Upper lobe of right lung (tissue), 1 donor: Measurements from ENCODE around the gene ZNF330. TPM values are rescaled to one million over a fixed set of nuclear protein-coding genes. Genes with fewer than 3 reads are reported as not detected.

Experiments
- ATAC-seq: fragments of 200-7000 bp; cut with Tn5 transposase; one replicate; pipeline ENCODE4 v1.9.1; 2020; ENCODE audit warnings: mild to moderate bottlenecking, moderate library complexity
- DNase-seq: peaks from one replicate; pipeline ENCODE4 v3.0.0-alpha.2; 2020
- H3K27ac ChIP-seq: fragments of 200-600 bp; one replicate; pipeline ENCODE4 v1.8.0; 2022
- H3K27me3 ChIP-seq: fragments of 200-600 bp; one replicate; pipeline ENCODE4 v1.8.0; 2022; ENCODE audit warnings: mild to moderate bottlenecking
- H3K36me3 ChIP-seq: fragments of 200-600 bp; one replicate; pipeline ENCODE4 v1.8.0; 2022
- H3K4me1 ChIP-seq: fragments of 200-600 bp; one replicate; pipeline ENCODE4 v1.8.0; 2022
- H3K4me3 ChIP-seq: fragments of 200-600 bp; one replicate; pipeline ENCODE4 v1.8.0; 2022; ENCODE audit warnings: mild to moderate bottlenecking
- H3K9me3 ChIP-seq: fragments of 200-600 bp; one replicate; pipeline ENCODE4 v1.8.0; 2022
- intact Hi-C: fragments of 100-400 bp; cut with DNase I; formaldehyde crosslinking; loops from one replicate; pipeline ENCODE4 v1.11.0; 2022
- total RNA-seq: library from RNA; stranded (reverse); fragmentation: NEBNext Ultra II Directional; extraction: Animal tissue kit (Norgen Biotek cat#: 25700); gene quantifications from one replicate; pipeline ENCODE4 v1.2.1, GENCODE V29; 2021
- TF ChIP-seq, protein P1 (sequence below): fragments of 200-600 bp; IDR thresholded peaks from one replicate; pipeline ENCODE4 v1.8.0; 2022; ENCODE audit warnings: antibody characterized with exemption
- donor health status: DM: no; HTN: yes; CAD: no; lungs with severe emphysema.

Gene ZNF330
- total RNA-seq, 1 donor from 2014 or later, result 47.4 TPM

DNA sequence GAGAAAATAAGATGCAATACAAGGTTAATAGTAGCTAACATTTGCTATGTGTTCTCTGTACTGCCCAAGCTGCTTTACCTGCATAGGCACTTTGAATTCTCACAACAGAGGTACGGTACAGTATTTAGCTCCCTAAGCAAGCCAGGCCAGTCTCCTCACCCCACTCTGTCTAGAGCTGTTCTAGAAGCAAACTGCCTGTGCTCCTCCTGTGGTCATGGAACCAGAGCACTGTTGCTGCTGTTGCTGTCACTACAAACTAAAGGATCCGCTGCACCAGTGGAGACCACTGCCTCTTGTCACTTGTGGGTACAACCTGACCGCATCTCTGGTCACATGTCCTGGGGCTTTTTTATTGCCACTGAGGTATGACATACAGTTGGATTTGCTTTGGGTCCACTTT is 19.6 kb downstream of the ZNF330 start:
- H3K9me3 ChIP-seq, result no peaks in the 10 kb centered on the region
- ATAC-seq, result no peak
- intact Hi-C loops, result no loop called here

DNA sequence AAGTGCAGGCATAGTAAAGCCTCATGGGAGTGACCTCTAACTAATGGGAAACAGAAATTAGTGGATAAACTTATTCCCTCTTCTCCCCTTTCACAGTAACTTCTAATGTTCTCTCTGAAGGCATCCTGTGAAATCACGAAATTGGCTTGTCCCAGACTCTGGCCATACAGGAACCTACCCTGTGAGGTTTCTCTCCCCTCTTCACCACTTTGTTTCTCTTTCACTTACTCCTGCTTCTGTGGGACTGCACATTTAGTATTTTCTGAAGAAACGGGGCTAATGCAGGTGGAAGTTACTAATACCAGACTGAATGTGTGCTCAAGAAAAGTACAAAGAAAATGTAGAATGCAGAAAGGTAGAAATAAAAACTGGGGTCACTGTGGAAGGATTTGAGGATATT is 20.0 kb downstream of the ZNF330 start:
- no peaks in the 10 kb centered on the region for H3K4me1 ChIP-seq
- H3K4me3 ChIP-seq, result no peak overlapping the region
- intact Hi-C loops, result no loop called here
- no peak for ATAC-seq
- no peaks in the 10 kb centered on the region for H3K36me3 ChIP-seq
- no peak for DNase-seq
- TF ChIP-seq, protein P1, sequence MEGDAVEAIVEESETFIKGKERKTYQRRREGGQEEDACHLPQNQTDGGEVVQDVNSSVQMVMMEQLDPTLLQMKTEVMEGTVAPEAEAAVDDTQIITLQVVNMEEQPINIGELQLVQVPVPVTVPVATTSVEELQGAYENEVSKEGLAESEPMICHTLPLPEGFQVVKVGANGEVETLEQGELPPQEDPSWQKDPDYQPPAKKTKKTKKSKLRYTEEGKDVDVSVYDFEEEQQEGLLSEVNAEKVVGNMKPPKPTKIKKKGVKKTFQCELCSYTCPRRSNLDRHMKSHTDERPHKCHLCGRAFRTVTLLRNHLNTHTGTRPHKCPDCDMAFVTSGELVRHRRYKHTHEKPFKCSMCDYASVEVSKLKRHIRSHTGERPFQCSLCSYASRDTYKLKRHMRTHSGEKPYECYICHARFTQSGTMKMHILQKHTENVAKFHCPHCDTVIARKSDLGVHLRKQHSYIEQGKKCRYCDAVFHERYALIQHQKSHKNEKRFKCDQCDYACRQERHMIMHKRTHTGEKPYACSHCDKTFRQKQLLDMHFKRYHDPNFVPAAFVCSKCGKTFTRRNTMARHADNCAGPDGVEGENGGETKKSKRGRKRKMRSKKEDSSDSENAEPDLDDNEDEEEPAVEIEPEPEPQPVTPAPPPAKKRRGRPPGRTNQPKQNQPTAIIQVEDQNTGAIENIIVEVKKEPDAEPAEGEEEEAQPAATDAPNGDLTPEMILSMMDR, result no peak
- no peak overlapping the region for H3K27ac ChIP-seq
- H3K9me3 ChIP-seq, result no peaks in the 10 kb centered on the region
- H3K27me3 ChIP-seq, result no peaks in the 10 kb centered on the region

More for the DNA sequence above, 19.6 kb downstream of the ZNF330 start:
- Histone ChIP-seq H3K4me3 (no peak overlapping the region), H3K27ac (no peak overlapping the region), H3K27me3 (no peaks in the 10 kb centered on the region), H3K36me3 (peaks cover 3% of the 10 kb centered on the region), H3K4me1 (no peaks in the 10 kb centered on the region)
- TF ChIP-seq, protein P1, result no peak
- no peak for DNase-seq

DNA sequence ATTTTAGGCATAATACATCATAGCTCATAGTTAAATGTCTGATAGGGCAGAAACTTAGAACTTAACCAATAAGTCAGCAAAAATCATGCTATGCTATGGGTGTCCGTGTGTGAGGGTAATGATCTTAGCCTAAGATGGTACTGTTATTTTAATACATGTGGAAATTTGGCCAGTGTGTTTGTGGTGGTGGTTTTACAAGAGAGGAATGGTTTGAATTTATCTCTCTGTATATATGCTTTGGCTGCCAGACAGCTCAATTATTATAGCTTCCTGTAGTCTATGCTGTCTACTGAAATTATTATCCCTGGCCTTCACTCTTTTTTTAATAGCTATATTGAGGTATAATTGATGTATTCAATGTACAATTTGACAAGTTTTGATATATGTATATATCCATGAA is 21.3 kb downstream of the ZNF330 start:
- no peaks in the 10 kb centered on the region for H3K36me3 ChIP-seq
- TF ChIP-seq, protein P1, result no peak
- H3K27me3 ChIP-seq, result no peaks in the 10 kb centered on the region
- DNase-seq (no peak), ATAC-seq (no peak)
- intact Hi-C loops, result no loop called here
- no peaks in the 10 kb centered on the region for H3K9me3 ChIP-seq
- H3K4me1 ChIP-seq, result no peaks in the 10 kb centered on the region
- H3K4me3 ChIP-seq, result no peak overlapping the region
- H3K27ac ChIP-seq, result no peak overlapping the region

DNA sequence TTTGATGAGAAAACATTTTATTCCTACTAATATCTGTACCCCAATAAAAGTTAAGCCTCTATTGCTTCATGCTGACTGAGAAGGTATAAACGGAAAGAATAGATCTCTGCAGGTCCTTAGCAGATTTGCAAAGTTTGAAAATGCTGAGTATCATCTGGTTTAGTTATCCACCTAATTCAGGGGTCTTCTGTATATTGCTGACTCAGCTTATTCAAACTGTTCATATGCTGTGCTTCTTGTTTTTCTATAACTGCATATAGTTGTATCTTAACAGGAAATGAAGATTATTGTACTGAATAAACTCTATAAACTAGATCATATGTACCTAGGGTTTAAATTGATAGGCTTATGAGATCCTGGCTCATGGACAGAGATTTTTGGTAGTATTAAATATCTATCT is 23.7 kb downstream of the ZNF330 start:
- ATAC-seq (no peak), DNase-seq (no peak)
- Histone ChIP-seq H3K4me1 (no peaks in the 10 kb centered on the region), H3K36me3 (no peaks in the 10 kb centered on the region), H3K4me3 (no peak overlapping the region), H3K27me3 (no peaks in the 10 kb centered on the region), H3K27ac (no peak overlapping the region), H3K9me3 (no peaks in the 10 kb centered on the region)
- intact Hi-C loops, result no loop called here
- TF ChIP-seq, protein P1, result no peak

DNA sequence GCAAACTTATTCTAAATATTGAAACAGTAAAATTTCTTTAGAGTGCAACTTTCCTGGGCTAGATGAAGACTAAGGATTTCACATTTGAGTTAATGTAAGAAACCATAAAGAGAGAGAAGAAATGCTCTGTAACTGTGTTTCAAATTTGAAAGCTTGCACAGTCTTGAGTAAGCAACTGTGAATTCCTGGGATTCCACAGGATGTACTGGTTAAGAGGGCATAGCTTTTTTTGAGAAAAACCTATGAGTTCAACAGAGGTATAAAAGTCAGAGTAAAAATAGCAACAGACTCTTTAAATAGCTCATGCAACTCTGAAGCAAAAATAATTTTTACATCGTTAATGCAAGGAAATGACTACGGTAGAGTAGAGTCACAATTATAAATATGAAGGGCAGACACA is 25.5 kb downstream of the ZNF330 start:
- Histone ChIP-seq H3K27ac (no peak overlapping the region), H3K27me3 (no peaks in the 10 kb centered on the region), H3K36me3 (no peaks in the 10 kb centered on the region), H3K9me3 (no peaks in the 10 kb centered on the region), H3K4me3 (no peak overlapping the region), H3K4me1 (no peaks in the 10 kb centered on the region)
- TF ChIP-seq, protein P1, result no peak
- no peak for ATAC-seq
- no peak for DNase-seq
- intact Hi-C loops, result no loop called here

DNA sequence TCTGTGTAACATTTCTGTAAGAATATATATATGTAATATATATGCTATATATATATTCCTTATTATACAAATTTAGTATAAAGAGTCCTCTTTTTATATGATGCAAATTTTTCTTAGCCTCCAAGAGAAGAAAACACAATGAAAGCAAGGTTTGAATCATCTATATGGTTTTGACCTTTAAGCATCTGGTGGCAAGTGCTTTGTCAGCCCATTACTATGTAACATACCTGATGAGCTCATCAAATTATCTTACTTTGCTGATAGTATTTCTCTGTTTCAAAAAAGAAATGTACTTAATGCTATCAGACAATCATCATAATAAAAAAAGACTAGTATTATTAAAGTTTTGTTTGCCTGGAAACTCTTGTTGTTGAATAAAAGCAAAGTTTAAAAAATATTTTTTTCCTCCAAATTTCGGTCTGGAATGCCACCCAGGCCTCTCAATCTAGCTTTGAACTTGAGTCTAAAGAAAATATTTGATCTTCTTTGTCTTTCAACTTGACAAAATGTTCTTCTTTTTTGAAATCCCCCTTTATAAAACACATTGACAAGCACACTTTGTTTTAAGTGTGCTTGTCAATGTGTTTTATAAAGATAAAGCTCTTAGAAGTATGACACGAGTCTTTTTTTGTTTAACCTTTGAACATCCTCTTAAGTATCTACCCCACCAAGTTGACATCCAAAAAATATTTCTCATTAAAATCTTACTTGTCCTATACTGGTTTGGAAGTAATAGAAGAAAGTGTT is 26.2 kb downstream of the ZNF330 start:
- ATAC-seq (no peak), DNase-seq (no peak)
- H3K9me3 ChIP-seq, result peaks cover 3% of the 10 kb centered on the region
- no peak overlapping the region for H3K4me3 ChIP-seq
- TF ChIP-seq, protein P1, result no peak
- intact Hi-C loops, result no loop called here
- H3K4me1 ChIP-seq, result no peaks in the 10 kb centered on the region
- H3K27me3 ChIP-seq, result no peaks in the 10 kb centered on the region
- no peak overlapping the region for H3K27ac ChIP-seq
- H3K36me3 ChIP-seq, result no peaks in the 10 kb centered on the region
